Esophagus muscularis mucosa (tissue), 4 donors: ENCODE data around the gene TP53I13.

Experiments used
- EP300 ChIP-seq: sonication (generic); formaldehyde crosslinking; IDR thresholded peaks from one replicate; pipeline ENCODE4 v1.6.1; 2017; ENCODE audit warnings: antibody characterized with exemption
- POLR2A ChIP-seq: fragments of 450-650 bp; IDR thresholded peaks from one replicate; pipeline ENCODE4 v1.6.1; 2017; ENCODE audit warnings: antibody characterized with exemption, moderate library complexity, mild to moderate bottlenecking, low read depth
- POLR2AphosphoS5 ChIP-seq, 2 donors: sonication (generic); formaldehyde crosslinking; IDR thresholded peaks; one replicate each; pipeline ENCODE4 v1.6.1; 2017; ENCODE audit warnings: antibody characterized with exemption in 2 of 2
- TF ChIP-seq, protein P1 (sequence below), 3 experiments: fragments of 200-600 bp in 2 of 3; fragments of 450-650 bp in 1 of 3; sonication (generic) in 2 of 3; IDR thresholded peaks; one replicate each; pipeline ENCODE4 v1.5.1; 2017 to 2019; ENCODE audit warnings: antibody characterized with exemption in 3 of 3, mild to moderate bottlenecking in 2 of 3, moderate library complexity in 1 of 3

DNA sequence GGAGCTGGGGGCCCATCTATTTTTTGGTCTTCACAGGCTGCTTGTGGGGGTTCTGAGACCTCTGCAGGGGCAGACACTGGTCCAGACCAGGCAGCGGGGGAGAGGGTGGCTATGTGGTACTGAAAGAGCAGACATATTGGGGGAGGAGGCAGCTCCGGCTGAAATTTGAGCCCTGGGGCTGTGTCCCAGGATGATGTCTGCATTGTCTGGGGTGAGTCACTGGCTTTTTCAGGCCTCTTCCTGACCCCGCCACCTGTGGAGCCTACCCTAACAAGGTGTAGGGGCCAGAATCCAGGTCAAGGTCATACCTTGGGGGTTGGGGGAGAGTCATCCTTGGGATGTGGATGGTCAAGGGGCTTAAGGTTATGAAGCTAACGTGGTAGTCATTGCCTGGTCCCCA lies 51.8 kb downstream of the TP53I13 start:
- TF ChIP-seq, protein P1, sequence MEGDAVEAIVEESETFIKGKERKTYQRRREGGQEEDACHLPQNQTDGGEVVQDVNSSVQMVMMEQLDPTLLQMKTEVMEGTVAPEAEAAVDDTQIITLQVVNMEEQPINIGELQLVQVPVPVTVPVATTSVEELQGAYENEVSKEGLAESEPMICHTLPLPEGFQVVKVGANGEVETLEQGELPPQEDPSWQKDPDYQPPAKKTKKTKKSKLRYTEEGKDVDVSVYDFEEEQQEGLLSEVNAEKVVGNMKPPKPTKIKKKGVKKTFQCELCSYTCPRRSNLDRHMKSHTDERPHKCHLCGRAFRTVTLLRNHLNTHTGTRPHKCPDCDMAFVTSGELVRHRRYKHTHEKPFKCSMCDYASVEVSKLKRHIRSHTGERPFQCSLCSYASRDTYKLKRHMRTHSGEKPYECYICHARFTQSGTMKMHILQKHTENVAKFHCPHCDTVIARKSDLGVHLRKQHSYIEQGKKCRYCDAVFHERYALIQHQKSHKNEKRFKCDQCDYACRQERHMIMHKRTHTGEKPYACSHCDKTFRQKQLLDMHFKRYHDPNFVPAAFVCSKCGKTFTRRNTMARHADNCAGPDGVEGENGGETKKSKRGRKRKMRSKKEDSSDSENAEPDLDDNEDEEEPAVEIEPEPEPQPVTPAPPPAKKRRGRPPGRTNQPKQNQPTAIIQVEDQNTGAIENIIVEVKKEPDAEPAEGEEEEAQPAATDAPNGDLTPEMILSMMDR (IDR thresholded peaks at IDR 0.05), result no peak
- TF ChIP-seq POLR2A (no peak), POLR2AphosphoS5 (IDR thresholded peaks at IDR 0.05) (no peak), EP300 (no peak)
